Measurements from ENCODE around the gene UGT1A5. TPM values are rescaled to one million over a fixed set of nuclear protein-coding genes. Genes with fewer than 3 reads are reported as not detected.

Gene UGT1A5
- total RNA-seq: not detected in 2 replicates

DNA sequence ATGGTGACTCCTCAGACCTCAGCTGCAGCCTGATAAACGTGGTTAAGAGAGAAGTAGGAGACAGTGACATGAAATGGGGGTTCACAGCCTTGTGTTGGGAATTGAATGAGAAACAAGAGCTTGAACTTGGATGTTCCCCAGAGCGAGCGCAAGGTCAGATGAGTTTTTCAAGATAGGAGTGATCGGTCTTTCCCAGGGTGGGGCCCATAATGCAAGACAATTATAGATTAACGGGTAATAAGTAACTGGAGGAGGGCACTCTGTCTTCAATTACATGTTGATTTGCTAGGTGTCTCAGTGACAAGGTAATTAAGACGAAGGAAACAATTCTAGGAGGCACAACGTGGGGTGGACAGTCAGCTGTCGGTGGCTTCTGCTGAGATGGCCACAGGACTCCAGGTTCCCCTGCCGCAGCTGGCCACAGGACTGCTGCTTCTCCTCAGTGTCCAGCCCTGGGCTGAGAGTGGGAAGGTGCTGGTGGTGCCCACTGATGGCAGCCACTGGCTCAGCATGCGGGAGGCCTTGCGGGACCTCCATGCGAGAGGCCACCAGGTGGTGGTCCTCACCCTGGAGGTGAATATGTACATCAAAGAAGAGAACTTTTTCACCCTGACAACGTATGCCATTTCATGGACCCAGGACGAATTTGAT lies at the start of gene UGT1A5:
Gene UGT1A5, plus strand, starts transcription at position 297 of the 651 bp plus-strand sequence. Its CDS starts 85 bp downstream, at position 382.

DNA sequence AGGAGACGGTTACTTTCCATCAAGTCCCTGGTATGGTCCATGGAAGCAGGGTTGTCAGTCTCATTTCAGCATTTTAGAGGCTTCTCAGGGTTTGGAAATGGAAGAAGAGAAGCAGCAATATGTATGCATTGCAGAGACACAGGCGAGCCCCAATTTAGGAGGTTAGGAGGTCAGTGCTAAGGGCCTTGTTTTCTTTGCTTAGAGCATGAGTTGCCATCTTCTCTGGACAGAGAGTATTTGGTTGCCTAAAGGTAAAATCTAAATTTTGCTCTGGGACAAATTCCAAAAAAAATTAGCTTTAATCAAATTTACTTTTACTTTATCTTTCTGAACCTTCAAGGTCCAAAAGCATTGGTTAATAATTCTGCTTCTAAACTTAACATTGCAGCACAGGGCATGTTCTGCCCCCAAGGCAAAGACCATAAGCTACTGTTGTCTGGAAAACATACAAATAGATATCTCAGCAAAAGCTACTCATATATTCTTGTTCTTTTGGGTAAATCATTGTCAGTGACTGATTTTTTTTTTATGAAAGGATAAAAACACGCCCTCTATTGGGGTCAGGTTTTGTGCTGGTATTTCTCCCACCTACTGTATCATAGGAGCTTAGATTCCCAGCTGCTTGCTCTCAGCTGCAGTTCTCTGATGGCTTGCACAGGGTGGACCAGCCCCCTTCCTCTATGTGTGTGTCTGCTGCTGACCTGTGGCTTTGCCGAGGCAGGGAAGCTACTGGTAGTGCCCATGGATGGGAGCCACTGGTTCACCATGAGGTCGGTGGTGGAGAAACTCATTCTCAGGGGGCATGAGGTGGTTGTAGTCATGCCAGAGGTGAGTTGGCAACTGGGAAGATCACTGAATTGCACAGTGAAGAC lies 41.2 kb upstream of the UGT1A5 start, which contains the start of gene UGT1A9:
Gene UGT1A9, plus strand, starts transcription at position 609 of the 872 bp plus-strand sequence. Its CDS starts 37 bp downstream, at position 646.

DNA sequence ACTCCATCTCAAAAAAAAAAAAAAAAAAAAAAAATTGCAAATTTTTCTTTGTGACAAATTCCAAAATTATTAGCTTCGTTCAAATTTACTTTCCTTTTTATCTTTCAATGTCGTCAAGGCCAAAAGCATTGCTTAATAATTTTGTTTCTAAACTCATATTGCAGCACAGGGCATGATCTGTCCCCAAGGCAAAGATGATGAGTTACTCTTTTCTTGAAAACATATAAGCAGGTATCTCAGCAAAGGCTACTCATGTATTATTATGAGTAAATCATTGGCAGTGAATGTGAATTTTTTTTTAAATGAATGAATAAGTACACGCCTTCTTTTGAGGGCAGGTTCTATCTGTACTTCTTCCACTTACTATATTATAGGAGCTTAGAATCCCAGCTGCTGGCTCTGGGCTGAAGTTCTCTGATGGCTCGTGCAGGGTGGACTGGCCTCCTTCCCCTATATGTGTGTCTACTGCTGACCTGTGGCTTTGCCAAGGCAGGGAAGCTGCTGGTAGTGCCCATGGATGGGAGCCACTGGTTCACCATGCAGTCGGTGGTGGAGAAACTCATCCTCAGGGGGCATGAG lies 31.1 kb upstream of the UGT1A5 start, which contains the start of gene UGT1A7:
Gene UGT1A7, plus strand, starts transcription at position 381 of the 579 bp plus-strand sequence. Its CDS starts 37 bp downstream, at position 418.

DNA sequence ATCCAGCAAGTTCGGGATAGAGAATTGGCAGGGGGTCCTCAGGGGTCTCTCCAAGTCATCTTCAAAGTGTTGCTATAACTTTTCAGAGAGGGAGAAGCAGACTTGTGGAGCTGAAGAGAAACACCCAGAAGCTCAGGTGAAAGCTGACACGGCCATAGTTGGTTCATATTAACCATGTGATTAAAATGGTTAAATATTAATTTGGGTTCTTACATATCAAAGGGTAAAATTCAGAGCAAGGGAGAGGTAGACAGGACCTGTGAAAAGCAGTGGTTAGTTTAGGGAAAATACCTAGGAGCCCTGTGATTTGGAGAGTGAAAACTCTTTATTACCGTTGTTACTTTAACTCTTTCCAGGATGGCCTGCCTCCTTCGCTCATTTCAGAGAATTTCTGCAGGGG lies 20.1 kb upstream of the UGT1A5 start, which contains the start of gene UGT1A6:
Gene UGT1A6, plus strand, starts transcription at position 243 of the 400 bp plus-strand sequence. Its CDS starts 115 bp downstream, at position 358.

DNA sequence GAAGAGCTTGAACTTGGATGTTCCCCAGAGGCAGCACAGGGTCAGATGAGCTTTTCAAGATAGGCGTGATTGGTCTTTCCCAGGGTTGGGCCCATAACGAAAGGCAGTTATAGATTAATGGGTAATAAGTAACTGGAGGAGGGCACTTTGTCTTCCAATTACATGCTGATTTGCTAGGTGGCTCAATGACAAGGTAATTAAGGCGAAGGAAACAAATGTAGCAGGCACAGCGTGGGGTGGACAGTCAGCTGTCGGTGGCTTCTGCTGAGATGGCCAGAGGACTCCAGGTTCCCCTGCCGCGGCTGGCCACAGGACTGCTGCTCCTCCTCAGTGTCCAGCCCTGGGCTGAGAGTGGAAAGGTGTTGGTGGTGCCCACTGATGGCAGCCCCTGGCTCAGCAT lies 5.8 kb downstream of the UGT1A5 start, which contains the start of gene UGT1A4:
Gene UGT1A4, plus strand, starts transcription at position 185 of the 400 bp plus-strand sequence. Its CDS starts 85 bp downstream, at position 270.

DNA sequence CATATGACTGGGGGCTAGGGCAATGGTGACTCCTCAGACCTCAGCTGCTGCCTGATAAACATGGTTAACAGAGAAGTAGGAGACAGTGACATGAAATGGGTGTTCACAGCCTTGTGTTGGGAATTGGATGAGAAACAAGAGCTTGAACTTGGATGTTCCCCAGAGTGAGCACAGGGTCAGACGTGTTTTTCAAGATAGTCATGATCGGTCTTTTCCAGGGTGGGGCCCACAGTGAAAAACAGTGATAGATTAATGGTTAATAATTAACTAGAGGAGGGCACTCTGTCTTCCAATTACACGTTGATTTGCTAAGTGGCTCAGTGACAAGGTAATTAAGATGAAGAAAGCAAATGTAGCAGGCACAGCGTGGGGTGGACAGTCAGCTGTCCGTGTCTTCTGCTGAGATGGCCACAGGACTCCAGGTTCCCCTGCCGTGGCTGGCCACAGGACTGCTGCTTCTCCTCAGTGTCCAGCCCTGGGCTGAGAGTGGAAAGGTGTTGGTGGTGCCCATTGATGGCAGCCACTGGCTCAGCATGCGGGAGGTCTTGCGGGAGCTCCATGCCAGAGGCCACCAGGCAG lies 16.1 kb downstream of the UGT1A5 start, which contains the start of gene UGT1A3:
Gene UGT1A3, plus strand, starts transcription at position 320 of the 579 bp plus-strand sequence. Its CDS starts 85 bp downstream, at position 405.

DNA sequence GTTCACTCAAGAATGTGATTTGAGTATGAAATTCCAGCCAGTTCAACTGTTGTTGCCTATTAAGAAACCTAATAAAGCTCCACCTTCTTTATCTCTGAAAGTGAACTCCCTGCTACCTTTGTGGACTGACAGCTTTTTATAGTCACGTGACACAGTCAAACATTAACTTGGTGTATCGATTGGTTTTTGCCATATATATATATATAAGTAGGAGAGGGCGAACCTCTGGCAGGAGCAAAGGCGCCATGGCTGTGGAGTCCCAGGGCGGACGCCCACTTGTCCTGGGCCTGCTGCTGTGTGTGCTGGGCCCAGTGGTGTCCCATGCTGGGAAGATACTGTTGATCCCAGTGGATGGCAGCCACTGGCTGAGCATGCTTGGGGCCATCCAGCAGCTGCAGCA lies 47.3 kb downstream of the UGT1A5 start, which contains the start of gene UGT1A1:
Gene UGT1A1, plus strand, starts transcription at position 228 of the 400 bp plus-strand sequence. Its CDS starts 18 bp downstream, at position 246.

DNA sequence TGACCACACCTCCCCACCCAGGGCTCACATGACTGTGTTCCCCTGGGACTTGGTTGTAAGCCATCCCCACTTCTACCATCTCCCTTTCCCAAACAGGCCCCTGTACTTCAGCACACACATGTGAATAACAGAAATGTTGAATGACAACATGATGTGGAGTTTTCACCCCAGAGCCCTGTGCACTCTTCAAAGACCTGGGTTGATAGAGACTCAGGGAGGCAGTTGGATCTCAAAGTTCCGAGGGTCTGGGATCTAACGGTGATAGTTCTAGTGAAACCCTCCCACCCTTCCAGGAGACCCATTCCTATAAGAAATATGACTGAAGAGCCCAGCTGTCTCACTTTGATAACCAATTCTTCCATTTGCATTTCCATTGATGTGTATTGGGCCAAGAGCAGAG lies 65.3 kb downstream of the UGT1A5 start, which contains the start of gene MROH2A:
Gene MROH2A, plus strand, starts transcription at position 301 of the 400 bp plus-strand sequence. CDS start 1,029 bp downstream, outside the sequence.

Other genes starting within 250 kb of the UGT1A5 start
- 22.4 and 24.6 TPM in 2 replicates for gene USP40, start 146.1 kb upstream of the UGT1A5 start, total RNA-seq
- gene UGT1A8, start 95.3 kb upstream of the UGT1A5 start, total RNA-seq: not detected in 2 replicates
- not detected in 2 replicates for gene UGT1A10, start 76.5 kb upstream of the UGT1A5 start, total RNA-seq
- not detected in 2 replicates for gene UGT1A9, start 41.0 kb upstream of the UGT1A5 start, total RNA-seq
- 0.13 TPM in 1 of 2 replicates, not detected in the other for gene UGT1A7, start 31.0 kb upstream of the UGT1A5 start, total RNA-seq
- not detected in 2 replicates for gene UGT1A6, start 20.0 kb upstream of the UGT1A5 start, total RNA-seq
- not detected in 2 replicates for gene UGT1A4, start 5.8 kb downstream of the UGT1A5 start, total RNA-seq
- gene UGT1A3, start 16.1 kb downstream of the UGT1A5 start, total RNA-seq: not detected in 2 replicates
- not detected in 2 replicates for gene UGT1A1, start 47.4 kb downstream of the UGT1A5 start, total RNA-seq
- gene MROH2A, start 65.4 kb downstream of the UGT1A5 start, total RNA-seq: not detected in 2 replicates
- 8.4 and 22.4 TPM in 2 replicates for gene HJURP, start 141.6 kb downstream of the UGT1A5 start, total RNA-seq
- gene TRPM8, start 204.5 kb downstream of the UGT1A5 start, total RNA-seq: not detected in 2 replicates